K562 (cell line): Measurements from ENCODE around the gene TMCC2. TPM values are rescaled to one million over a fixed set of nuclear protein-coding genes. Genes with fewer than 3 reads are reported as not detected.

Experiments
- BRD4 ChIP-seq: fragments of 200-600 bp; sonication (generic); IDR thresholded peaks from 2 replicates; pipeline ENCODE4 v1.6.1; 2017; ENCODE audit warnings: inconsistent platforms
- CHD2 ChIP-seq: IDR thresholded peaks from 2 replicates; pipeline ENCODE4 v1.6.1; 2011; ENCODE audit warnings: low read depth, low read length
- DMBX1 ChIP-seq: fragments of 250-450 bp; sonication (Bioruptor Pico); IDR thresholded peaks from 2 replicates; pipeline ENCODE4 v1.8.0; 2022; ENCODE audit warnings: inconsistent platforms, mild to moderate bottlenecking, moderate library complexity, borderline replicate concordance
- ETS2 ChIP-seq: IDR thresholded peaks from 2 replicates; pipeline ENCODE4 v1.6.1; 2016; ENCODE audit warnings: borderline replicate concordance, missing genetic modification characterization, mild to moderate bottlenecking, moderate library complexity, missing compliant biosample characterization; ENCODE audit not compliant: poor library complexity, severe bottlenecking
- FOS ChIP-seq: IDR thresholded peaks from 3 replicates; pipeline ENCODE4 v1.6.1; 2011; ENCODE audit not compliant: insufficient read length; ENCODE audit errors: extremely low read depth
- FOXA3 ChIP-seq, 2 experiments: fragments of 450-650 bp in 1 of 2; sonication (generic) in 1 of 2; formaldehyde crosslinking; IDR thresholded peaks in 1 of 2; conservative IDR thresholded peaks in 1 of 2; 2 replicates each; pipeline versions ENCODE4 v1.4.0 to v1.8.0; 2020 to 2022; ENCODE audit warnings: mild to moderate bottlenecking in 2 of 2, missing genetic modification reagents in 1 of 2
- FOXJ3 ChIP-seq: sonication (generic); formaldehyde crosslinking; IDR thresholded peaks from 2 replicates; pipeline ENCODE4 v1.4.0; 2020; ENCODE audit warnings: mild to moderate bottlenecking, missing genetic modification reagents
- FOXP1 ChIP-seq: sonication (generic); formaldehyde crosslinking; IDR thresholded peaks from 2 replicates; pipeline ENCODE4 v1.8.0; 2022; ENCODE audit warnings: mild to moderate bottlenecking, missing genetic modification reagents
- GABPA ChIP-seq: fragments of 200-800 bp; sonication (Bioruptor generic); conservative IDR thresholded peaks from 2 replicates; pipeline ENCODE4 v1.6.1; 2016; ENCODE audit warnings: low read depth, missing genetic modification characterization, missing compliant biosample characterization
- GABPB2 ChIP-seq: fragments of 250-450 bp; sonication (Bioruptor Pico); conservative IDR thresholded peaks from 2 replicates; pipeline ENCODE4 v1.5.1; 2021; ENCODE audit warnings: mild to moderate bottlenecking
- ILK ChIP-seq: fragments of 450-650 bp; IDR thresholded peaks from 2 replicates; pipeline ENCODE4 v1.6.1; 2016; ENCODE audit warnings: missing genetic modification characterization, low read depth, mild to moderate bottlenecking, missing compliant biosample characterization, moderate library complexity, borderline replicate concordance
- MEF2A ChIP-seq: IDR thresholded peaks from 2 replicates; pipeline ENCODE4 v1.6.1; 2011; ENCODE audit warnings: low read depth, mild to moderate bottlenecking, low read length, moderate library complexity; ENCODE audit not compliant: control insufficient read depth
- NFYB ChIP-seq: IDR thresholded peaks from 2 replicates; pipeline ENCODE4 v1.6.1; 2011; ENCODE audit warnings: mild to moderate bottlenecking, moderate library complexity; ENCODE audit not compliant: insufficient read length; ENCODE audit errors: extremely low read depth
- POLR2H ChIP-seq: IDR thresholded peaks from 2 replicates; pipeline ENCODE4 v1.6.1; 2016; ENCODE audit warnings: missing genetic modification characterization, low read depth, mild to moderate bottlenecking, control low read depth, missing compliant biosample characterization, moderate library complexity
- RFX1 ChIP-seq: fragments of 450-650 bp; IDR thresholded peaks from 2 replicates; pipeline ENCODE4 v1.6.1; 2016; ENCODE audit warnings: mild to moderate bottlenecking, moderate library complexity
- SAP30 ChIP-seq: fragments of 200-600 bp; sonication (generic); IDR thresholded peaks from 2 replicates; pipeline ENCODE4 v1.6.1; 2012; ENCODE audit warnings: borderline replicate concordance, low read depth, mild to moderate bottlenecking, moderate library complexity, low read length, control low read depth, inconsistent platforms; ENCODE audit not compliant: insufficient read depth, poor library complexity, severe bottlenecking
- STAG1 ChIP-seq: sonication (generic); formaldehyde crosslinking; IDR thresholded peaks from 2 replicates; pipeline ENCODE4 v1.5.0; 2020; ENCODE audit warnings: missing genetic modification reagents, borderline replicate concordance
- TCF3 ChIP-seq: sonication (generic); formaldehyde crosslinking; IDR thresholded peaks from 2 replicates; pipeline ENCODE4 v1.4.0; 2020; ENCODE audit warnings: mild to moderate bottlenecking, missing genetic modification reagents
- TFE3 ChIP-seq: fragments of 450-650 bp; formaldehyde crosslinking; IDR thresholded peaks from 2 replicates; pipeline ENCODE4 v1.4.0; 2020; ENCODE audit warnings: mild to moderate bottlenecking, mixed read lengths
- ZBTB34 ChIP-seq: fragments of 250-450 bp; sonication (Bioruptor Pico); IDR thresholded peaks from 2 replicates; pipeline ENCODE4 v1.8.0; 2021; ENCODE audit warnings: mild to moderate bottlenecking, moderate library complexity
- ZNF146 ChIP-seq: IDR thresholded peaks from one replicate; pipeline ENCODE4 v1.6.1; 2018; ENCODE audit warnings: missing compliant biosample characterization; ENCODE audit not compliant: unreplicated experiment
- ZNF280A ChIP-seq: fragments of 450-650 bp; IDR thresholded peaks from 2 replicates; pipeline ENCODE4 v1.6.1; 2018; ENCODE audit warnings: mild to moderate bottlenecking, low read depth; ENCODE audit not compliant: partially characterized antibody
- ZNF431 ChIP-seq: sonication (generic); formaldehyde crosslinking; IDR thresholded peaks from 2 replicates; pipeline ENCODE4 v1.8.0; 2022; ENCODE audit warnings: mild to moderate bottlenecking, missing genetic modification reagents
- polyA plus RNA-seq, 8 experiments: library from polyadenylated mRNA; depleted of rRNA in 4 of 8; stranded (reverse) in 5 of 8; unstranded in 3 of 8; fragments of >200 nt; fragmentation: Nextera tagmentation in 2 of 8; fragmentation: Illumina TruSeq in 1 of 8; extraction: Ambion mirVana in 2 of 8; extraction: Trizol in 1 of 8; gene quantifications; 2 replicates each; pipeline versions ENCODE4 v1.2.1 to v1.2.3, GENCODE V29; 2011 to 2014; ENCODE audit warnings: inconsistent platforms in 1 of 8, missing spikeins in 1 of 8
- total RNA-seq, 7 experiments: library from RNA; depleted of rRNA in 6 of 7; stranded (reverse); fragments of >200 nt in 6 of 7; fragmentation: Illumina TruSeq in 2 of 7; extraction: Trizol in 2 of 7; gene quantifications; 2 replicates each; pipeline versions ENCODE4 v1.2.1 to v1.2.3, GENCODE V29; 2011 to 2021; ENCODE audit warnings: low replicate concordance in 1 of 7

Gene TMCC2
- total and polyA plus RNA-seq, 9 of the 15 experiments (the other 6 are each of a cell fraction or from before 2014, with no cell fraction given): 0.06 to 1.8 (median 0.98) TPM

GRCh38 chr1:205237526-205238484 is 10.1 kb downstream of the TMCC2 start (continued):
- TF ChIP-seq POLR2H (tag) (no peak), TFE3 (CRISPR knock-in tag) (no peak), SAP30 (no peak), RFX1 (no peak), ZNF280A (no peak), CHD2 (no peak), DMBX1 (peak; percentile 86), FOS (no peak), ILK (tag) (no peak), GABPA (tag) (no peak), TCF3 (peak; percentile 87), ETS2 (tag) (no peak), MEF2A (no peak), ZNF146 (CRISPR knock-in tag) (no peak), STAG1 (CRISPR knock-in tag) (no peak), FOXA3 (CRISPR knock-in tag; conservative IDR thresholded peaks at IDR 0.05 in 1 of 2, IDR thresholded peaks at IDR 0.05 in 1 of 2) (no peak), ZNF431 (CRISPR knock-in tag) (no peak), BRD4 (no peak), GABPB2 (CRISPR knock-in tag) (no peak), FOXJ3 (CRISPR knock-in tag) (no peak), NFYB (no peak), ZBTB34 (CRISPR knock-in tag) (no peak), FOXP1 (no peak)
